ENCODE measurements around the gene ABHD16A. TPM values are rescaled to one million over a fixed set of nuclear protein-coding genes. Genes with fewer than 3 reads are reported as not detected.

ABHD16A gene
- total and polyA plus RNA-seq, 7 donors, result 26.6 to 56.6 (median 34.4) TPM

GRCh38 chr6:31739639-31740396 lies 36.7 kb upstream of the ABHD16A start, which contains the start of gene MSH5:
MSH5 (plus strand) TSS chr6:31740005; CDS start chr6:31740467, 462 bp downstream.
- no peaks in the 10 kb centered on the region for H3K36me3 ChIP-seq (ENCODE audit: insufficient read depth in 1 of 2, low read depth in 1 of 2)
- H3K4me1 ChIP-seq, result peaks cover 15% of the 10 kb centered on the region
- DNase-seq (peak; percentile 97 to 99), ATAC-seq (peak; percentile 99 to 100 (median 100))
- H3K9me3 ChIP-seq, result no peaks in the 10 kb centered on the region
- peak within 1 kb of the TSS; percentile 74 for H3K4me3 ChIP-seq
- 0% methylated on average over 40 to 58 of the region's 58 CpGs for WGBS, 3 donors
- intact Hi-C loops (cut with DNase I), result loop anchor here in 1 of 2 donors (5.0 kb wide), 1 partner anchor 73 kb away; the partner anchor contains the start of genes CSNK2B and LY6G5B
- peaks cover 0 to 2% (median 0%) of the 10 kb centered on the region in 3 donors for H3K27me3 ChIP-seq (ENCODE audit: insufficient read depth in 3 of 3, low read length in 2 of 3)
- H3K27ac ChIP-seq, result no peak within 1 kb of the TSS
- no peak for TF ChIP-seq CTCF (IDR thresholded peaks at IDR 0.05)

DNA sequence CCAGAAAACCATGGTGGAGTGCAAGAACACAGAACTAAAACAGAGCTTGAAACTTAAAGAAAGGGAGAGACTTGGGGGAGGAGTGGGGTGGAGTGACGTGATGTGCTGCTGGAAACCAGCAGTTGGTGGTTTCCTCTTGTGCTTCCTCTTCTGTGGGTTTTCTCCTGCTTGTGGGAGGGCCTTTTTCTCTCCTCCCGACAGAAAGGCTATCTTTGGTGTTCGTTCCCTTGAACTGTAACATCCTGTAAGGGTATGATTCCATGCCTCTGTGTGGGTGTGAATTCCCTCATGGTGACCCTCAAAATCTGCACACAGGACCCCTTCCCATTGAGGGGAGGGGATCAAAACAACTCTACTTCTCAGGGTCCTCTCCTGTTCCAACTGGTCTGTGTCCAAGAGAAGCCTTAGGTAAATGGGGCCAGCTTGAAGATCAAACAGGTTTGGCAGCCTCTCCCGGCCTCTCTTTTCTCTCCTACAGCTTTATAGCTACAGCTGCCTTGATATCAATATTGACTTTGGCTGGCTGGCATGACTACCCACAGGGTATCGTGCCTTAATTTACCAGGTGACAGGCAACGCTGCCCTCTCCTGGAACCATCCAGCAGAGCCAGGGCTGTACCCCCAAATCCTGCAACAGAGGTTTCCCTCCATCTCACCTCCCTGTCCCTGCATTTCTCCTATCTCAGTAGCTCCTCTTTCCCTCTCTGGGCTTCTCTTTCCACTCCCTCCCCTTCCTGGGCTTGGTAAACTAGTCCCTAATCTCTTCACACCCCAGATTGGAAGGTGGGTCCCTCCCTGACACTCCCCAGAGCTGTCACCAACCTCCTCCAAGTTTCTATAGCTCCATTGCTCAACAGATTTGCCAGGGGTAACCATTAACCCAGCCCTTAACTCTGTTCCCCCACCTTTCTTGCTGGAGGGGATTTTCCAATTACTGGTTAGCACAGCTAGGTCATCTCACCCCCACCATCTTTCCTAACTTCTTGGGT lies 35.2 kb upstream of the ABHD16A start:
- 44 to 50% (median 46%) methylated on average over 6 of the region's 6 CpGs for WGBS, 3 donors
- peaks cover 0 to 11% (median 0%) of the 10 kb centered on the region in 3 donors for H3K27me3 ChIP-seq (ENCODE audit: insufficient read depth in 3 of 3, low read length in 2 of 3)
- H3K27ac ChIP-seq, result peak overlapping the region; percentile 74
- no peak overlapping the region for H3K4me3 ChIP-seq
- H3K4me1 ChIP-seq, result peaks cover 21% of the 10 kb centered on the region
- H3K9me3 ChIP-seq, result no peaks in the 10 kb centered on the region
- DNase-seq (no peak), ATAC-seq (no peak)
- H3K36me3 ChIP-seq (ENCODE audit: insufficient read depth in 1 of 2, low read depth in 1 of 2), result peaks cover 0 to 8% of the 10 kb centered on the region in 2 donors
- intact Hi-C loops (cut with DNase I), result loop anchor here in 1 of 2 donors (5.0 kb wide), 1 partner anchor 71 kb away; the partner anchor contains the start of genes CSNK2B and LY6G5B
- no peak for TF ChIP-seq CTCF (IDR thresholded peaks at IDR 0.05)

GRCh38 chr6:31737315-31737990 lies 34.3 kb upstream of the ABHD16A start:
- H3K4me3 ChIP-seq, result peak overlapping the region; percentile 71
- H3K27ac ChIP-seq, result peak overlapping the region; percentile 74
- no peak for DNase-seq
- H3K27me3 ChIP-seq (ENCODE audit: insufficient read depth in 3 of 3, low read length in 2 of 3), result peaks cover 0 to 11% (median 0%) of the 10 kb centered on the region in 3 donors
- ATAC-seq, result no peak
- H3K9me3 ChIP-seq, result no peaks in the 10 kb centered on the region
- WGBS, 3 donors, result 57 to 73% (median 63%) methylated on average over 6 to 7 of the region's 7 CpGs
- intact Hi-C loops (cut with DNase I), result loop anchor here in 1 of 2 donors (5.0 kb wide), 1 partner anchor 70 kb away; the partner anchor contains the start of genes CSNK2B and LY6G5B
- TF ChIP-seq CTCF (IDR thresholded peaks at IDR 0.05), result no peak
- H3K4me1 ChIP-seq, result peaks cover 21% of the 10 kb centered on the region
- peaks cover 0 to 16% of the 10 kb centered on the region in 2 donors for H3K36me3 ChIP-seq (ENCODE audit: insufficient read depth in 1 of 2, low read depth in 1 of 2)

DNA sequence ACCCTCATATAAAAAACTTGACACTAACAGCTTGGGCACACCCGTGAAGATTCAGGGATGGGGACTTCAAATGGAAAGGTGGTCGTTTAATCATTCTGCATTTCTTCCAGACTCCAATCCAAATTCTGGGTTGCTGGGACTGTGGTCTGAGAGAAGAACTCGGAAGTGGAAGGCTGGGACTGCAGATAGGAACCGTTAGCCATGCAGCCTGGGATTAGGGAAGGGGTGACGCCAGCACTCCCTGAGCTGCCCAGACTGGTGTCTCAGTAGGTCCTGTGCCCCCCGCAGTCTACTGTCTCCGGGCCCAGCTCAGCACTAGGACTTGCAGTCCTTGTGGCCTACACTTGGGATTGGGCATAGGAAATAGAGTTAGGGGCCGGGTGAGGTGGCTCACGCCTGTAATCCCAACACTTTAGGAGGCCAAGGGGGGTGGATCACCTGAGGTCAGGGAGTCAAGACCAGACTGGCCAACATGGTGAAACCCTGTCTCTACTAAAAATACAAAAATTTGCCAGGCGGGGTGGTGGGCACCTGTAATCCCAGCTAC lies 33.7 kb upstream of the ABHD16A start:
- Histone ChIP-seq H3K27me3 (ENCODE audit: insufficient read depth in 3 of 3, low read length in 2 of 3) (peaks cover 0 to 11% (median 0%) of the 10 kb centered on the region in 3 donors), H3K9me3 (no peaks in the 10 kb centered on the region), H3K4me1 (peaks cover 24% of the 10 kb centered on the region), H3K36me3 (ENCODE audit: insufficient read depth in 1 of 2, low read depth in 1 of 2) (peaks cover 0 to 22% of the 10 kb centered on the region in 2 donors), H3K4me3 (peak overlapping the region; percentile 71), H3K27ac (peak overlapping the region; percentile 74)
- no peak for TF ChIP-seq CTCF (IDR thresholded peaks at IDR 0.05)
- DNase-seq (no peak), ATAC-seq (no peak)
- 43 to 47% (median 45%) methylated on average over 10 of the region's 10 CpGs for WGBS, 3 donors
- intact Hi-C loops (cut with DNase I), result loop anchor here in 1 of 2 donors (5.0 kb wide), 1 partner anchor 70 kb away; the partner anchor contains the start of genes CSNK2B and LY6G5B
